ENCODE data around the gene BYSL. TPM values are rescaled to one million over a fixed set of nuclear protein-coding genes. Genes with fewer than 3 reads are reported as not detected.

The BYSL gene
- total and polyA plus RNA-seq, 10 of the 15 experiments (the other 5 are each of a cell fraction or from before 2014, with no cell fraction given): 12.6 to 51.1 (median 33.0) TPM

DNA sequence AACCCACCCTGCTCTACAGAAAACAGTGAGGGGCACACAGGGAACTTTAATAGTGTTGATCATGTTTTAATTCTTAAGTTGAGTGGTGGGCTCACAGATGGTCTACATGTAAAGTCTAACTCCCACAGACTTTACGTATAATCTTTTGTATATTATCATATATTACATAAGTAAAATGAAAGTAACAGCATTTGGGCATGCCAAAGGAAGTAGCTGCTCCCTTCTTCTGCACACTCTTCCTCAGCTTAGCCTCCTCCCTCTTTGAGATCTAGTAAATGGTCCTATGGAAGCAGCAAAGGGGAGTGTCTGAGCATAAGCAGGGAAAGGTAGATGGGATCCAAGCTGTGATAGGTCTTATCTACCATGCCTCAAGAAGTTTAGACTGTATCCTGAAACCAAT lies 11.6 kb upstream of the BYSL start (continued):
- TF ChIP-seq MXI1 (IDR thresholded peaks at IDR 0.05; ENCODE audit: low read depth, low read length): no peak
- TF ChIP-seq, protein P1, sequence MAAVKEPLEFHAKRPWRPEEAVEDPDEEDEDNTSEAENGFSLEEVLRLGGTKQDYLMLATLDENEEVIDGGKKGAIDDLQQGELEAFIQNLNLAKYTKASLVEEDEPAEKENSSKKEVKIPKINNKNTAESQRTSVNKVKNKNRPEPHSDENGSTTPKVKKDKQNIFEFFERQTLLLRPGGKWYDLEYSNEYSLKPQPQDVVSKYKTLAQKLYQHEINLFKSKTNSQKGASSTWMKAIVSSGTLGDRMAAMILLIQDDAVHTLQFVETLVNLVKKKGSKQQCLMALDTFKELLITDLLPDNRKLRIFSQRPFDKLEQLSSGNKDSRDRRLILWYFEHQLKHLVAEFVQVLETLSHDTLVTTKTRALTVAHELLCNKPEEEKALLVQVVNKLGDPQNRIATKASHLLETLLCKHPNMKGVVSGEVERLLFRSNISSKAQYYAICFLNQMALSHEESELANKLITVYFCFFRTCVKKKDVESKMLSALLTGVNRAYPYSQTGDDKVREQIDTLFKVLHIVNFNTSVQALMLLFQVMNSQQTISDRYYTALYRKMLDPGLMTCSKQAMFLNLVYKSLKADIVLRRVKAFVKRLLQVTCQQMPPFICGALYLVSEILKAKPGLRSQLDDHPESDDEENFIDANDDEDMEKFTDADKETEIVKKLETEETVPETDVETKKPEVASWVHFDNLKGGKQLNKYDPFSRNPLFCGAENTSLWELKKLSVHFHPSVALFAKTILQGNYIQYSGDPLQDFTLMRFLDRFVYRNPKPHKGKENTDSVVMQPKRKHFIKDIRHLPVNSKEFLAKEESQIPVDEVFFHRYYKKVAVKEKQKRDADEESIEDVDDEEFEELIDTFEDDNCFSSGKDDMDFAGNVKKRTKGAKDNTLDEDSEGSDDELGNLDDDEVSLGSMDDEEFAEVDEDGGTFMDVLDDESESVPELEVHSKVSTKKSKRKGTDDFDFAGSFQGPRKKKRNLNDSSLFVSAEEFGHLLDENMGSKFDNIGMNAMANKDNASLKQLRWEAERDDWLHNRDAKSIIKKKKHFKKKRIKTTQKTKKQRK (IDR thresholded peaks at IDR 0.05; ENCODE audit: low read depth, low read length): no peak
- no peak for TF ChIP-seq KDM1A (IDR thresholded peaks at IDR 0.05; ENCODE audit: borderline replicate concordance)
- no peak for TF ChIP-seq MTA2 (IDR thresholded peaks at IDR 0.05; ENCODE audit: low read depth)
- TF ChIP-seq ZZZ3 (IDR thresholded peaks at IDR 0.05; ENCODE audit: control insufficient read depth, insufficient read length, low read depth): no peak
- TF ChIP-seq SIX5 (IDR thresholded peaks at IDR 0.05; ENCODE audit: low read depth, low read length, severe bottlenecking): no peak
- TF ChIP-seq PKNOX1 (IDR thresholded peaks at IDR 0.05): no peak
- no peak for TF ChIP-seq POLR2AphosphoS5 (IDR thresholded peaks at IDR 0.05; ENCODE audit: low read length)
- TF ChIP-seq HCFC1 (IDR thresholded peaks at IDR 0.05; ENCODE audit: low read length): no peak

GRCh38 chr6:41914343-41914742 lies 7.0 kb upstream of the BYSL start:
- ChIA-PET RAD21 (ENCODE audit: unreplicated experiment) (no interaction called here), POLR2A (no interaction called here), CTCF (interaction anchor here (1.0 to 2.9 kb wide), 5 partner anchors 9 to 127 kb away, joined by 3 to 7 read pairs (median 4); no protein-coding TSS in a partner anchor), SMC1A (ENCODE audit: uncharacterized antibody, unreplicated experiment) (interaction anchor here (1.1 to 1.6 kb wide), 2 partner anchors 22 to 67 kb away, joined by 3 to 4 read pairs; no protein-coding TSS in a partner anchor)
- H2AFZ ChIP-seq (ENCODE audit: control insufficient read depth, low read depth, low read length): no peak overlapping the region
- H3K79me2 ChIP-seq (ENCODE audit: control insufficient read depth, insufficient read depth, low read length): no peaks in the 10 kb centered on the region
- 96% methylated on average over 2 of the region's 2 CpGs for WGBS (ENCODE audit: insufficient coverage, insufficient replicate concordance, low lambda C conversion rate, missing lambda C conversion rate)
- intact Hi-C loops (cut with micrococcal nuclease; ENCODE audit: unreplicated experiment) (no loop called here), in situ Hi-C loops (cut with MboI) (no loop called here)
- no peaks in the 10 kb centered on the region for H3K9me3 ChIP-seq (replicated peaks; ENCODE audit: control insufficient read depth, insufficient read depth, low read length)
- H3K4me3 ChIP-seq: no peak overlapping the region
- peaks cover 0 to under 1% of the 10 kb centered on the region in 2 experiments; a peak in 1 of 4 replicates for H3K36me3 ChIP-seq (ENCODE audit: control insufficient read depth in 2 of 2, insufficient read depth in 2 of 2, low read length in 1 of 2)
- H3K9ac ChIP-seq (ENCODE audit: control insufficient read depth, insufficient read depth, low read length): no peak overlapping the region
- H3K27ac ChIP-seq (ENCODE audit: control insufficient read depth, insufficient read depth): no peak overlapping the region
- no peak overlapping the region for H3K4me2 ChIP-seq (ENCODE audit: control insufficient read depth, insufficient read depth)
- no peaks in the 10 kb centered on the region for H4K20me1 ChIP-seq (ENCODE audit: control insufficient read depth, insufficient read depth)
- FAIRE-seq (no peak), ATAC-seq (no peak), DNase-seq (ENCODE audit: low read depth, low spot score) (no peak)
- no peaks in the 10 kb centered on the region for H3K27me3 ChIP-seq (replicated peaks in 1 of 2; ENCODE audit: control insufficient read depth in 2 of 2, insufficient read depth in 2 of 2, low read length in 1 of 2)
- no TSS peak for BruUV-seq (replicated peaks)
- no peaks in the 10 kb centered on the region for H3K4me1 ChIP-seq (ENCODE audit: control insufficient read depth, insufficient read depth, low read length)
- TF ChIP-seq NFXL1 (IDR thresholded peaks at IDR 0.05; ENCODE audit: borderline replicate concordance) (no peak), RELA (IDR thresholded peaks at IDR 0.05; ENCODE audit: borderline replicate concordance, partially characterized antibody) (no peak), BCL3 (IDR thresholded peaks at IDR 0.05; ENCODE audit: borderline replicate concordance, insufficient read depth, low read depth, low read length, poor library complexity, severe bottlenecking) (no peak), ASH2L (IDR thresholded peaks at IDR 0.05; ENCODE audit: borderline replicate concordance, low read depth) (no peak), YBX1 (IDR thresholded peaks at IDR 0.05) (no peak), RUNX3 (IDR thresholded peaks at IDR 0.05; ENCODE audit: low read length) (no peak), USF2 (IDR thresholded peaks at IDR 0.05; ENCODE audit: borderline replicate concordance, low read depth, low read length) (no peak), CREM (IDR thresholded peaks at IDR 0.05; ENCODE audit: low read depth) (no peak), RAD51 (IDR thresholded peaks at IDR 0.05) (no peak), HDAC2 (IDR thresholded peaks at IDR 0.05) (no peak)

All from GM12878 (cell line).